ENCODE results near the gene ZNF81.
A peak's percentile ranks its signal among the peaks of the same experiment; 100 is the strongest.
"Not testable (repeated sequence)": the region's sequence is repeated elsewhere in the genome, so short reads cannot be mapped to it uniquely, and the experiment has no call there.

The ZNF81 gene

GRCh38 chrX:47956016-47956415 is 119.3 kb downstream of the ZNF81 start:
- ATAC-seq = no peak
- TF ChIP-seq ARNTL (CRISPR knock-in tag; IDR thresholded peaks at IDR 0.05; ENCODE audit: borderline replicate concordance, low read depth) (no peak), RARB (CRISPR knock-in tag; IDR thresholded peaks at IDR 0.05) (no peak), CSRNP3 (CRISPR knock-in tag; IDR thresholded peaks at IDR 0.05) (no peak), ZNF70 (CRISPR knock-in tag; IDR thresholded peaks at IDR 0.05) (no peak), CSDC2 (CRISPR knock-in tag; IDR thresholded peaks at IDR 0.05) (no peak), ESRRG (CRISPR knock-in tag; IDR thresholded peaks at IDR 0.05) (no peak), TOX (CRISPR knock-in tag; IDR thresholded peaks at IDR 0.05; ENCODE audit: borderline replicate concordance) (no peak), ZC3H10 (CRISPR knock-in tag; IDR thresholded peaks at IDR 0.05) (no peak), POU6F1 (CRISPR knock-in tag; IDR thresholded peaks at IDR 0.05; ENCODE audit: borderline replicate concordance, low read depth) (no peak)

GRCh38 chrX:47958206-47958605 is 121.5 kb downstream of the ZNF81 start:
- not testable (repeated sequence) for ATAC-seq

- ATAC-seq = peak; percentile 78; the same call in 2 of the 3 replicates
- TF ChIP-seq TSHZ2 (CRISPR knock-in tag; IDR thresholded peaks at IDR 0.05) (no peak), RARB (CRISPR knock-in tag; IDR thresholded peaks at IDR 0.05) (no peak), CSRNP3 (CRISPR knock-in tag; IDR thresholded peaks at IDR 0.05) (no peak), ZC3H10 (CRISPR knock-in tag; IDR thresholded peaks at IDR 0.05) (no peak), POU6F1 (CRISPR knock-in tag; IDR thresholded peaks at IDR 0.05; ENCODE audit: borderline replicate concordance, low read depth) (no peak), ISL1 (CRISPR knock-in tag; IDR thresholded peaks at IDR 0.05) (no peak), ZFP30 (CRISPR knock-in tag; IDR thresholded peaks at IDR 0.05) (no peak), GLIS3 (CRISPR knock-in tag; IDR thresholded peaks at IDR 0.05) (no peak), SNAI2 (CRISPR knock-in tag; IDR thresholded peaks at IDR 0.05) (no peak), ZNF565 (CRISPR knock-in tag; conservative IDR thresholded peaks at IDR 0.05; ENCODE audit: low read depth) (no peak), ZNF8 (CRISPR knock-in tag; IDR thresholded peaks at IDR 0.05) (no peak), CREB5 (CRISPR knock-in tag; IDR thresholded peaks at IDR 0.05; ENCODE audit: low read depth) (no peak), BACH2 (CRISPR knock-in tag; IDR thresholded peaks at IDR 0.05; ENCODE audit: borderline replicate concordance) (no peak), OSR1 (CRISPR knock-in tag; IDR thresholded peaks at IDR 0.05) (no peak), ZNF70 (CRISPR knock-in tag; IDR thresholded peaks at IDR 0.05) (no peak)
Observed at GRCh38 chrX:47958761-47959342, 122.2 kb downstream of the ZNF81 start.
